ENCODE measurements around the gene RNF212. TPM values are rescaled to one million over a fixed set of nuclear protein-coding genes. Genes with fewer than 3 reads are reported as not detected.

The RNF212 gene
- total and polyA plus RNA-seq, 8 donors = 7.2 to 13.6 (median 10.0) TPM

DNA sequence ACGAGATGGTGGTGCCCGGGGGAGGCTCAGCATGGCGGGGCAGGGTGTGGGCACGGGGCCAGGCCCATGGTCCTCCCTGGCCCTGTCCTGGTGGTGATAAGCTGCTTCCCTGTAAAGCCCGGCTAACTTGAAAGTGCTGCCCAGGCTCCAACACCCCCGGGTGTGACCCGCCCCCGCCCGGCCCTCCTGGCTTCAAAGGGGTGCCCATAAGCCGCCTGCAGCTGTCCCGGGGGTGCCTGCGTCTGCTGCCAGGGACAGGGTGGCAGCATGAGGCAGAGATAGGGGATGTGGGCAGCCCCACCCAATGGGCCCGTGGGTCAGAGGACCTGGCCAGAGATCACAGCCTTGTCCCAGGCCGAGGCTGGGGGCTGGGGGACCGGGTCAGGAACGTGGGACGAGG lies 83.8 kb downstream of the RNF212 start:
- H3K4me3 ChIP-seq = no peak overlapping the region
- peaks cover 0 to 9% of the 10 kb centered on the region in 2 donors for H3K36me3 ChIP-seq
- H3K27ac ChIP-seq = no peak overlapping the region
- intact Hi-C loops (cut with DNase I) = no loop called here
- no peak for DNase-seq
- peaks cover 0 to 2% of the 10 kb centered on the region in 2 donors for H3K4me1 ChIP-seq
- H3K27me3 ChIP-seq = peaks cover 0 to 78% of the 10 kb centered on the region in 2 donors
- no peaks in the 10 kb centered on the region for H3K9me3 ChIP-seq
- TF ChIP-seq, protein P1, sequence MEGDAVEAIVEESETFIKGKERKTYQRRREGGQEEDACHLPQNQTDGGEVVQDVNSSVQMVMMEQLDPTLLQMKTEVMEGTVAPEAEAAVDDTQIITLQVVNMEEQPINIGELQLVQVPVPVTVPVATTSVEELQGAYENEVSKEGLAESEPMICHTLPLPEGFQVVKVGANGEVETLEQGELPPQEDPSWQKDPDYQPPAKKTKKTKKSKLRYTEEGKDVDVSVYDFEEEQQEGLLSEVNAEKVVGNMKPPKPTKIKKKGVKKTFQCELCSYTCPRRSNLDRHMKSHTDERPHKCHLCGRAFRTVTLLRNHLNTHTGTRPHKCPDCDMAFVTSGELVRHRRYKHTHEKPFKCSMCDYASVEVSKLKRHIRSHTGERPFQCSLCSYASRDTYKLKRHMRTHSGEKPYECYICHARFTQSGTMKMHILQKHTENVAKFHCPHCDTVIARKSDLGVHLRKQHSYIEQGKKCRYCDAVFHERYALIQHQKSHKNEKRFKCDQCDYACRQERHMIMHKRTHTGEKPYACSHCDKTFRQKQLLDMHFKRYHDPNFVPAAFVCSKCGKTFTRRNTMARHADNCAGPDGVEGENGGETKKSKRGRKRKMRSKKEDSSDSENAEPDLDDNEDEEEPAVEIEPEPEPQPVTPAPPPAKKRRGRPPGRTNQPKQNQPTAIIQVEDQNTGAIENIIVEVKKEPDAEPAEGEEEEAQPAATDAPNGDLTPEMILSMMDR (IDR thresholded peaks at IDR 0.05) = no peak
- ATAC-seq = no peak

DNA sequence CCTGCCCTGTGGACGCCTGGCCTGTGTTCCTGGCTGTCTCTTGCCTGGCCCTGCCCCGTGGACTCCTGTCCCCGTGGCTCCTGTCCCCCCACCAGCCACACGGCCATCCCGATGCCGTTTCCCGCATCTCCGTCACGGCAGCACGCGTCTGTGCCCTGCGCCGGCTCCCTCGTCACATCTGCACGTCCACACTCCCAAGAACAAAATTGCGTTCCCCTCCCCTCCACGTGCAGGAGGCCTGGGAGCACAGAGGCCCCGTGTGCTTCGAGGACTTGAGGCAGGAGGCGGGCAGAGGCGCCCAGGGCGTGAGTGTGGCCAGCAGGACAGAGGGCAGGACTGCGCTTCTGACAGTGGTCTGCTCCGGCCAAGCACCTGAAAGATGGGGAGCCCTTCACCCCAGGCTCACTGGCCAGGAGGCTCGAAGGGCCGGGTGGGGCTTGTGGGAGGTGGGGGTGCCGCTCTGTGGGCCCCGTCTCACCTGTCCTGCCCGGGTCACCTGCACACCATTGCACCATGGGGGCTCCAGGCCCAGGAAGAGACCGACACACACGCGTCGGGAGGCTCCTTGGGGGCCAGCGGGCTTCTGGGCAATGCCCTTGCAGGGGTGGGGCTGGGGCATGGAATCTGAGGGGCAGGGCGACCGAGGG lies 84.7 kb downstream of the RNF212 start:
- TF ChIP-seq, protein P1 (IDR thresholded peaks at IDR 0.05) = no peak
- H3K27ac ChIP-seq = no peak overlapping the region
- peaks cover 0 to 13% of the 10 kb centered on the region in 2 donors for H3K36me3 ChIP-seq
- no peak overlapping the region for H3K4me3 ChIP-seq
- H3K27me3 ChIP-seq = peaks cover 0 to 70% of the 10 kb centered on the region in 2 donors
- DNase-seq (no peak), ATAC-seq (no peak)
- no peaks in the 10 kb centered on the region for H3K9me3 ChIP-seq
- peaks cover 0 to 1% of the 10 kb centered on the region in 2 donors for H3K4me1 ChIP-seq
- intact Hi-C loops (cut with DNase I) = no loop called here

DNA sequence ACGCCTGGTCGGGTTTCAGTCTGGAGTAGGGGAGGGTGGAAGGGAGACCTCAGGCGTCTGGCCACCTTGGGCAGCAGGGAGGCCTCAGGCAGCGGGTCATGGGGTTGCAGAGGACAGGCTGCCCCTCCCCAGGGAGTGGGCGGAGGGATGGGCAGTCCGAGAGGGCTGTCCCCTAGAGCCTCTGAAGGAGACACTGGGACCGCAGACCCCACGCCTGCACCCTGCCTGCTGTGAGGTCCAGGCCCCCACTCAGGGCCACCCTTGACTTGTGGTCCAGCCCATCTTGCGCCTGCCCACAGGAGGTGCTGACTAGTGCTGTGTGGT lies 85.5 kb downstream of the RNF212 start:
- DNase-seq = no peak
- H3K4me1 ChIP-seq = no peaks in the 10 kb centered on the region

DNA sequence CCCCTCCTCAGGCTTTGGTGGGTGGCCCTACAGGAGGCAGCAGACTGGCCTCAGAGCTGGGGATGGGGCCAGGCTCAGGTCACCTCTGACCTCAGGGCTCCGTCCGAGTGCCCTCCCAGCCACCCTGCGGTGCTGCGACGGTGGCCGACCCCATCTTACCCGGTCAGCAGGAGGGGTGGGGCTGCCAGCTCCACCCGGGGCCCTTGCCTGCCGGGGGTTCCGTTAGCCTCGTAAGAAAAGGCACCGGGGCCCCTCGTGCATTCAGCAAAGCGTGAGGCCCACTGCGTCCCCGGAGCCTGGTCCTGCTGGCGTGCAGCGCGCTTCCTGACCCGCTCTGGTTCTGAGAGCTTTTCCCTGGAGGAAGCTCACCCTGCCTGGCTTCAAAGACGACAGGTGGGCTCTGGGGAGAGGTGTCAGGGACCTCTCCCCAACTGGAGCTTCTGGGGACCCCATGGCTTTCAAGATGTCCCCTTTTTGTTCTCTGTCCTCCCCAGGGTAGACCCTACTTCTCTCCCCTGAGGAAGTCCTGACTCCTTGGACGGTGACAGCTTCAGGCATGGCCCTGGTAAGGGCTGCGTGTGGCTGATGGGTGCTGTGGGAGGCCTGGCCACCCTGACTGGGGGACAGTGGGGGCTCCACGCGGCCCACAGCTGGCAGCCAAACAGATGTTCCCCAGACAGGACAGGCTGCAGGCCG lies 86.0 kb downstream of the RNF212 start:
- H3K27me3 ChIP-seq = peaks cover 0 to 56% of the 10 kb centered on the region in 2 donors
- no peak overlapping the region for H3K4me3 ChIP-seq
- ATAC-seq = no peak
- H3K36me3 ChIP-seq = peaks cover 0 to 13% of the 10 kb centered on the region in 2 donors
- TF ChIP-seq, protein P1 (IDR thresholded peaks at IDR 0.05) = no peak
- H3K4me1 ChIP-seq = no peaks in the 10 kb centered on the region
- no peak overlapping the region for H3K27ac ChIP-seq
- H3K9me3 ChIP-seq = no peaks in the 10 kb centered on the region
- DNase-seq = no peak
- intact Hi-C loops (cut with DNase I) = no loop called here

More for the DNA sequence above, 85.5 kb downstream of the RNF212 start:
- Histone ChIP-seq H3K9me3 (no peaks in the 10 kb centered on the region), H3K27ac (no peak overlapping the region), H3K27me3 (peaks cover 0 to 61% of the 10 kb centered on the region in 2 donors), H3K4me3 (no peak overlapping the region), H3K36me3 (peaks cover 0 to 13% of the 10 kb centered on the region in 2 donors)
- intact Hi-C loops (cut with DNase I) = no loop called here
- TF ChIP-seq, protein P1 (IDR thresholded peaks at IDR 0.05) = no peak
- no peak for ATAC-seq

DNA sequence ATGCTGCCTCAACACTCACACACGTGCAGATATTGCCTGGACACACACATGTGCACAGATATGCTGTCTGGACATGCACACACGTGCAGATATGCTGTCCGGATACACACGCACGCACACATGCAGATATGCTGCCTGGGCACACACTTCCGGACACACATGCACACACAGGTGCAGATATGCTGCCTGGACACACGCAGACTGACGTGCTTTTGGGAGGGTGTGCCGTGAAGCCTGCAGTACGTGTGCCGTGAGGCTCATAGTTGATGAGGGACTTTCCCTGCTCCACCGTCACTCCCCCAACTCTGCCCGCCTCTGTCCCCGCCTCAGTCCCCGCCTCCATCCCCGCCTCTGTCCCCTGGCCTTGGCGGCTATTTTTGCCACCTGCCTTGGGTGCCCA lies 87.2 kb downstream of the RNF212 start:
- Histone ChIP-seq H3K9me3 (no peaks in the 10 kb centered on the region), H3K4me3 (no peak overlapping the region), H3K27ac (no peak overlapping the region)

More for the DNA sequence above, 87.2 kb downstream of the RNF212 start:
- Histone ChIP-seq H3K4me1 (no peaks in the 10 kb centered on the region), H3K27me3 (peaks cover 0 to 44% of the 10 kb centered on the region in 2 donors), H3K36me3 (peaks cover 0 to 13% of the 10 kb centered on the region in 2 donors)
- DNase-seq (no peak), ATAC-seq (peak; percentile 81)
- TF ChIP-seq, protein P1 (IDR thresholded peaks at IDR 0.05) = no peak
- intact Hi-C loops (cut with DNase I) = no loop called here
